ENCODE results near the gene DNMBP. TPM values are rescaled to one million over a fixed set of nuclear protein-coding genes. Genes with fewer than 3 reads are reported as not detected.

The DNMBP gene
- total and polyA plus RNA-seq, 5 donors from 2014 or later, result 0.22 to 2.4 (median 0.65) TPM

DNA sequence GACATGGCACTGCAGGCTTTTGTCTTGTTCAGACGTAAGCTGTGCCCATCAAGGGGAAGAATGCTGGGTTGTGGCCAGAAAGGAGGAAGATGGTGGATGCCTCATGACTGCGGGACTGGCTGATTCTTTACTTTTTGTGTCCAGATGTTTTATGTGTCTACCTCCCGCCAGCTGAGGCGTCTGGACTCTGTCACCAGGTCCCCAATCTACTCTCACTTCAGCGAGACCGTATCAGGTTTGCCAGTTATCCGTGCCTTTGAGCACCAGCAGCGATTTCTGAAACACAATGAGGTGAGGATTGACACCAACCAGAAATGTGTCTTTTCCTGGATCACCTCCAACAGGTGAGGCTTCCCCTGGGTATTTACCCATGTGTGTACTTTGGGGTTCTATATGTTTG, 173.8 kb downstream of the DNMBP start:
- Mint-ChIP-seq H3K27me3 (no peaks in the 10 kb centered on the region), H3K9me3 (no peaks in the 10 kb centered on the region), H3K4me3 (no peak overlapping the region), H3K36me3 (peaks cover 15% of the 10 kb centered on the region), H3K27ac (no peak overlapping the region), H3K4me1 (no peaks in the 10 kb centered on the region)
- DNase-seq (no peak), ATAC-seq (ENCODE audit: low read depth in 2 of 2) (no peak)
- Histone ChIP-seq H3K36me3 (ENCODE audit: control insufficient read depth, insufficient read depth, low read length) (no peaks in the 10 kb centered on the region), H3K4me3 (ENCODE audit: low read depth, low read length) (no peak overlapping the region), H3K27me3 (ENCODE audit: control insufficient read depth, insufficient read depth, low read length) (no peaks in the 10 kb centered on the region), H3K4me1 (ENCODE audit: control insufficient read depth, insufficient read depth, low read length, poor library complexity, severe bottlenecking) (no peaks in the 10 kb centered on the region), H3K9me3 (ENCODE audit: control insufficient read depth in 2 of 2, low read length in 2 of 2) (no peaks in the 10 kb centered on the region), H3K27ac (ENCODE audit: insufficient read depth, low read length, poor library complexity, severe bottlenecking) (no peak overlapping the region)

DNA sequence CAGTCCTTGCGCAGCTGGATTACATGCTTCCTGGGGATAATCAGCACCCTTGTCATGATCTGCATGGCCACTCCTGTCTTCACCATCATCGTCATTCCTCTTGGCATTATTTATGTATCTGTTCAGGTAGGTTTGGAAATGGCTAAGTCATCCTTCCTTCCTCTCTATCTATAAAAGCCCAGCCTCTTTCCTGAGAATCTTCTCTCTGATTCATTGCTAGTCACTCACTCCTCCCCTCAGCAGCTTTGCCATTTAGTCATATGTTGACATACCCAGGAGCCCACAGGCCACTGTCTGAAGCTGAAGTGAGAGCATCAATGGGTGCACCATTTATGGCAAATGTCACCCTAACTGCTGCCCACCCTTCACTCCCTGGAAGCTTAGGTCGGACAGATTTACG, 175.3 kb downstream of the DNMBP start:
- Histone ChIP-seq H3K27ac (ENCODE audit: insufficient read depth, low read length, poor library complexity, severe bottlenecking) (no peak overlapping the region), H3K4me1 (ENCODE audit: control insufficient read depth, insufficient read depth, low read length, poor library complexity, severe bottlenecking) (no peaks in the 10 kb centered on the region), H3K4me3 (ENCODE audit: low read depth, low read length) (no peak overlapping the region), H3K36me3 (ENCODE audit: control insufficient read depth, insufficient read depth, low read length) (no peaks in the 10 kb centered on the region), H3K27me3 (ENCODE audit: control insufficient read depth, insufficient read depth, low read length) (no peaks in the 10 kb centered on the region), H3K9me3 (ENCODE audit: control insufficient read depth in 2 of 2, low read length in 2 of 2) (no peaks in the 10 kb centered on the region)
- peaks cover 5% of the 10 kb centered on the region for H3K27me3 Mint-ChIP-seq
- H3K27ac Mint-ChIP-seq, result no peak overlapping the region
- no peak for DNase-seq
- H3K36me3 Mint-ChIP-seq, result peaks cover 18% of the 10 kb centered on the region
- peaks cover 0 to 1% (median 0%) of the 10 kb centered on the region in 7 donors for H3K9me3 Mint-ChIP-seq
- H3K4me1 Mint-ChIP-seq, result no peaks in the 10 kb centered on the region
- no peak for ATAC-seq (ENCODE audit: low read depth in 2 of 2)
- H3K4me3 Mint-ChIP-seq, result no peak overlapping the region

DNA sequence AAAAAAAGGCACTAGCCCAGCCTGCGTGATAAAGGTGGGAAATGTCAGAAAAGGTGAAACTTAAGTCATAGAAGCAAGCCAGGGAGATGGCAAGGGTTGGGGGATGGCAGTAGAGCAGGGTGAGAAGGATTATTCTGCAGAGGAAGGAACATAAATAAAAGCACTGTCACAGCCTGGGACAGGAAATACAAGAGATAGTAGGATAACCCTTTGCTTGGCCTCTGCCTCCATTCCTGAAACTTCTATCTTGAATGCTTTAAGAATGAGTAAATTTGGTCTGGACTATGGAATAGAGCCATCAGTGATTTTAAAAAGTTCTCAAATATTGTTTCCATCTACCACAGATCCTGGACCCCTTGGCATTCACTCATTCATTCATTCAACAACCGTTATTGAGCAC, 177.3 kb downstream of the DNMBP start:
- H3K4me3 Mint-ChIP-seq, result no peak overlapping the region

DNA sequence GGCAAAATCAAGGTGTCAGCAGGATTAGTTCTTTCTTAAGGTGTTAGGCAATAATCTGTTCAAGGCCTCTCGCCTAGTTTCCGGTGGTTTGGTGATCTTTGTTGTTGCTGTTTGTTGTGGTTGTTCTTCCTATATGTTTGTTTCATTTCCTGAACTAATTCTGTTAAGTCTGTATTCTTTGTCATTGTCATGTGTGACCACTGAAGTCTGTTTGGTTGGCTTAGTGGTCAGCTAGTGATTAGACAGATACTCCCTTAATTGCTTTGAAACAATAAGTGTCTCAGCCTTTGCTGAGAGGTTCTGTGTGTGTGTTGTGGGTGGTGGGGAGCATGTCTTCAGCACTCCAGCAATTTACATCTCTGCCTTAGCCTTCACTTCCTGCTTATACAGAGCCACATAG, 181.3 kb downstream of the DNMBP start:
- Mint-ChIP-seq H3K4me1 (peaks cover 0 to 8% (median 4%) of the 10 kb centered on the region in 4 donors), H3K36me3 (peaks cover 10% of the 10 kb centered on the region), H3K4me3 (no peak overlapping the region), H3K9me3 (peaks cover 0 to 5% (median 0%) of the 10 kb centered on the region in 7 donors), H3K27me3 (peaks cover 10% of the 10 kb centered on the region), H3K27ac (peak overlapping the region in 1 of 3 donors; percentile 38)
- Histone ChIP-seq H3K36me3 (ENCODE audit: control insufficient read depth, insufficient read depth, low read length) (no peaks in the 10 kb centered on the region), H3K27ac (ENCODE audit: insufficient read depth, low read length, poor library complexity, severe bottlenecking) (no peak overlapping the region), H3K9me3 (ENCODE audit: control insufficient read depth in 2 of 2, low read length in 2 of 2) (no peaks in the 10 kb centered on the region), H3K4me3 (ENCODE audit: low read depth, low read length) (no peak overlapping the region), H3K4me1 (ENCODE audit: control insufficient read depth, insufficient read depth, low read length, poor library complexity, severe bottlenecking) (no peaks in the 10 kb centered on the region), H3K27me3 (ENCODE audit: control insufficient read depth, insufficient read depth, low read length) (no peaks in the 10 kb centered on the region)
- DNase-seq (peak in 1 of 3 donors; percentile 13), ATAC-seq (ENCODE audit: low read depth in 2 of 2) (no peak)

More for the DNA sequence above, 177.3 kb downstream of the DNMBP start:
- Histone ChIP-seq H3K27ac (ENCODE audit: insufficient read depth, low read length, poor library complexity, severe bottlenecking) (no peak overlapping the region), H3K36me3 (ENCODE audit: control insufficient read depth, insufficient read depth, low read length) (no peaks in the 10 kb centered on the region), H3K9me3 (ENCODE audit: control insufficient read depth in 2 of 2, low read length in 2 of 2) (no peaks in the 10 kb centered on the region), H3K27me3 (ENCODE audit: control insufficient read depth, insufficient read depth, low read length) (no peaks in the 10 kb centered on the region), H3K4me1 (ENCODE audit: control insufficient read depth, insufficient read depth, low read length, poor library complexity, severe bottlenecking) (no peaks in the 10 kb centered on the region), H3K4me3 (ENCODE audit: low read depth, low read length) (no peak overlapping the region)
- H3K27me3 Mint-ChIP-seq, result peaks cover 10% of the 10 kb centered on the region
- H3K36me3 Mint-ChIP-seq, result peaks cover 18% of the 10 kb centered on the region
- H3K9me3 Mint-ChIP-seq, result peaks cover 0 to 5% (median 0%) of the 10 kb centered on the region in 7 donors
- DNase-seq, result no peak
- H3K27ac Mint-ChIP-seq, result no peak overlapping the region
- peaks cover 0 to 8% (median 4%) of the 10 kb centered on the region in 4 donors for H3K4me1 Mint-ChIP-seq
- ATAC-seq (ENCODE audit: low read depth in 2 of 2), result no peak

DNA sequence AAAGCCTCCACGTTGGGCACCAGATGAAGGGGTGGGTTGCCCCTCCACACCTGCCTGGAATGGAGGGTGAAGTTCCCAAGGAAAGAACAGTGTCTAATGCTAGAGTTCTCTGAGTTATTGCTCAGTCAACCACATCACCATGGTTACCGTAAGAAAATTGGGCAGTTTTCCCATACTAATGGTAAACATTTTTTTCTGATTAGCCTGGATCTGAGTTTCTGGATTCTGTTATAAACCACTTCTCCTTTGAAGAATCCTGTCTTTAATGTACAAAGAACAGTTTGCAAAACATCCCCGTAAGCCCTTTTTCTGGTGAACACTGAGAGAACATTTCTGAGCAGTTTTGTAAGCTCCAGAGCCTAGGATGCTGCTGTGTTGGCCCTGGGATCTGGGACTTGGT, 181.8 kb downstream of the DNMBP start:
- H3K27ac ChIP-seq (ENCODE audit: insufficient read depth, low read length, poor library complexity, severe bottlenecking), result no peak overlapping the region
- no peaks in the 10 kb centered on the region for H3K4me1 ChIP-seq (ENCODE audit: control insufficient read depth, insufficient read depth, low read length, poor library complexity, severe bottlenecking)
- peaks cover 0 to 5% (median 0%) of the 10 kb centered on the region in 7 donors for H3K9me3 Mint-ChIP-seq
- H3K36me3 ChIP-seq (ENCODE audit: control insufficient read depth, insufficient read depth, low read length), result no peaks in the 10 kb centered on the region
- no peak overlapping the region for H3K27ac Mint-ChIP-seq
- no peak overlapping the region for H3K4me3 ChIP-seq (ENCODE audit: low read depth, low read length)
- peaks cover 10% of the 10 kb centered on the region for H3K27me3 Mint-ChIP-seq
- H3K36me3 Mint-ChIP-seq, result peaks cover 10% of the 10 kb centered on the region
- H3K4me1 Mint-ChIP-seq, result peaks cover 0 to 8% (median 4%) of the 10 kb centered on the region in 4 donors
- no peak overlapping the region for H3K4me3 Mint-ChIP-seq
- H3K9me3 ChIP-seq (ENCODE audit: control insufficient read depth in 2 of 2, low read length in 2 of 2), result no peaks in the 10 kb centered on the region
- DNase-seq (no peak), ATAC-seq (ENCODE audit: low read depth in 2 of 2) (no peak)
- H3K27me3 ChIP-seq (ENCODE audit: control insufficient read depth, insufficient read depth, low read length), result no peaks in the 10 kb centered on the region

Other genes with a start within 250 kb of the DNMBP start
- 3.6 TPM for gene ABCC2, start 227.3 kb downstream of the DNMBP start, total RNA-seq
- under 1 TPM; 0.31 to 0.47 (median 0.40) TPM for gene ABCC2, start 227.3 kb downstream of the DNMBP start, polyA plus RNA-seq
- gene CPN1, start 71.9 kb upstream of the DNMBP start, total RNA-seq, result not detected
- not detected for gene CPN1, start 71.9 kb upstream of the DNMBP start, polyA plus RNA-seq
- 6.2 TPM for gene ERLIN1, start 176.1 kb upstream of the DNMBP start, total RNA-seq
- 10 to 100 TPM in 3 of 4 donors, 1 to 10 TPM in 1; 5.4 to 14.4 (median 10.7) TPM for gene ERLIN1, start 176.1 kb upstream of the DNMBP start, polyA plus RNA-seq
- gene CHUK, start 219.6 kb upstream of the DNMBP start, total RNA-seq, result 25.1 TPM
- 10 to 100 TPM; 13.0 to 18.4 (median 15.1) TPM for gene CHUK, start 219.6 kb upstream of the DNMBP start, polyA plus RNA-seq